Epithelial cell of esophagus (primary cell): ENCODE results near the gene CHRNG.
"Not testable (repeated sequence)": the region's sequence is repeated elsewhere in the genome, so short reads cannot be mapped to it uniquely, and the experiment has no call there.

Experiments used
- DNase-seq: peaks from one replicate; pipeline ENCODE4 v3.0.0; 2010; ENCODE audit warnings: low read depth
- H3K4me3 ChIP-seq: 2 replicates; pipeline ENCODE4 v1.5.1; 2011; ENCODE audit warnings: mild to moderate bottlenecking, low read length, control low read depth
- TF ChIP-seq, protein P1 (sequence below): IDR thresholded peaks from 2 replicates; pipeline ENCODE4 v1.5.1; 2011; ENCODE audit warnings: low read depth, mild to moderate bottlenecking, low read length, control low read depth, inconsistent platforms; ENCODE audit not compliant: insufficient read depth; ENCODE audit errors: missing control alignments

CHRNG gene

DNA sequence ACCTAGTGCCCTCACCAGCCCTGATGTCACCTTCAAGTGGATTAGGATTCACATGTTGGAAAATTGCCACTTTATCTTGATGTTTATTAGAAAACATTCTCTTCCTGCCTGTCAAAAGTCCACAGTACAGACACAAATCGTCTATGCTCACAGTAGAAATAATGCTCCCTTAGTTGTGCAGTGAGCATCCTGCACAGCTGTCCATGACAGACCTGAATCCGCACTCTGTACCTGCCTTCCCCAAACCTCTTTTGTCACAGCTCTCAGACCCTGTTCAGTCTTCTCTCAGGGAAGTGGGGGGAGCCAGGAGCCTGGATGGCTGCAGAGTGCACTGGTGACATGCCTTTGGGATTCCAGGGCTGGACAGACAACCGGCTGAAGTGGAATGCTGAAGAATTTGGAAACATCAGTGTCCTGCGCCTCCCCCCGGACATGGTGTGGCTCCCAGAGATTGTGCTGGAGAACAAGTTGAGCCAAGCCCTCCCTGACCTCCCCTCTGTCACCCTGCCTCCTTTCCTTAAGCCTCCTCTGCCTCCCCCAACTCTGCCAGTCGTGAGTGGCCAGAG lies 11.5 kb upstream of the CHRNG start:
- no peak overlapping the region for H3K4me3 ChIP-seq
- DNase-seq, result no peak
- TF ChIP-seq, protein P1, sequence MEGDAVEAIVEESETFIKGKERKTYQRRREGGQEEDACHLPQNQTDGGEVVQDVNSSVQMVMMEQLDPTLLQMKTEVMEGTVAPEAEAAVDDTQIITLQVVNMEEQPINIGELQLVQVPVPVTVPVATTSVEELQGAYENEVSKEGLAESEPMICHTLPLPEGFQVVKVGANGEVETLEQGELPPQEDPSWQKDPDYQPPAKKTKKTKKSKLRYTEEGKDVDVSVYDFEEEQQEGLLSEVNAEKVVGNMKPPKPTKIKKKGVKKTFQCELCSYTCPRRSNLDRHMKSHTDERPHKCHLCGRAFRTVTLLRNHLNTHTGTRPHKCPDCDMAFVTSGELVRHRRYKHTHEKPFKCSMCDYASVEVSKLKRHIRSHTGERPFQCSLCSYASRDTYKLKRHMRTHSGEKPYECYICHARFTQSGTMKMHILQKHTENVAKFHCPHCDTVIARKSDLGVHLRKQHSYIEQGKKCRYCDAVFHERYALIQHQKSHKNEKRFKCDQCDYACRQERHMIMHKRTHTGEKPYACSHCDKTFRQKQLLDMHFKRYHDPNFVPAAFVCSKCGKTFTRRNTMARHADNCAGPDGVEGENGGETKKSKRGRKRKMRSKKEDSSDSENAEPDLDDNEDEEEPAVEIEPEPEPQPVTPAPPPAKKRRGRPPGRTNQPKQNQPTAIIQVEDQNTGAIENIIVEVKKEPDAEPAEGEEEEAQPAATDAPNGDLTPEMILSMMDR, result no peak

DNA sequence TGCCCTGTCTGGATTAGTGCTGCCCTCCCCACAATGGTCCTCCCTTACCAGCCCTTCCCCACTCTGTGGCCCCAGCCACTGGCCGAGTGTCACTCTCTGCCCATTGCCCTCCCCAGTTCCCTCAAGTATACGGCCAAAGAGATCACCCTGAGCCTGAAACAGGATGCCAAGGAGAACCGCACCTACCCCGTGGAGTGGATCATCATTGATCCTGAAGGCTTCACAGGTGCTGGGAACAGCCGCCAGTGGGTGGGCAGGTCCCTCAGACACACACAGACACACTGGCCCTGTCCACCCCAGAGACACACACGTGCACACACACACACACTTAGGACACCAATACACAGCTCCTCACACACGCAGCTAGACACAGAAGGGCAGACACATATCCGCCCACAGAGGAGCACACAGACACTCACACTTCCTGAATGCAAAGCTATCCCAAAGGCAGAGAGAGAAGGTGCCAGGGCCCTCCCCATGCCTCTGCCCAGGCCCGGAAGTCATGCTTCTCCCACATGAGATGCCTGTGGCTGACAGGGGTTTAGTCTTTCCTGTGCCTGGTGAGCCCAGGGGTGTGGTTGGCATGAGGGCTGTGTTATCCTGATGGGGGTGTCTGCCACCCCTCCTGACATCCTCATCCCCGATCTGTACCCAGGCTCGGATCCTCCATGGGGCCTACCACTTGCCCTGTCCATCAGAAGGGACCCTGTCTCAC lies 10.6 kb upstream of the CHRNG start:
- no peak for DNase-seq
- no peak overlapping the region for H3K4me3 ChIP-seq
- TF ChIP-seq, protein P1, result no peak

DNA sequence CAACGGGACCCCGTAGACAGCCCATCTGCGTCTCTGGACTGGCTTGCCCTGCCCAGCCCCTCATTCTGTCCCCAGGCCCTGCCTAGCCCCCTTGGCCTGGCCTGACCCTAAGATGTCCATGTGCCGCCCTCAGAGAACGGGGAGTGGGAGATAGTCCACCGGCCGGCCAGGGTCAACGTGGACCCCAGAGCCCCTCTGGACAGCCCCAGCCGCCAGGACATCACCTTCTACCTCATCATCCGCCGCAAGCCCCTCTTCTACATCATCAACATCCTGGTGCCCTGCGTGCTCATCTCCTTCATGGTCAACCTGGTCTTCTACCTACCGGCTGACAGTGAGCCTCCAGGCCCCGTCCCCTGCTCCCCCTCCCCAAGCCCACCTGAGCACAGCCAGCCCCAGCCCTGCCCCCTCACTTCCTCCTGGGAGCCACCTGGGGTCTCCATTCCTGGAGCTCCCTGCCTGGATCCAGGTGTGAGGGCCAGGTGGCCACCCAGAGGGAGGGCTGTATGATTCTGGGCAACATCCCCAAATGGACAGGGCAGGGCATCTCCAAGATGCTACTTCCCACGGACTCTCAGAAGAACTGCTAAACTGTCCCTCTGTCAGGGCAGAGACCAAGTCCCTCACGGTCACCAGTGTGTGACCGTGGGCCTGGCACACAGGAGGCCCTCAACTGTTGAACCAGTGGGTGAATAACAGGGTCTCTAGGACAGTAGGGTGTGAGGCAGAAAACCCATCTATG lies 9.5 kb upstream of the CHRNG start:
- TF ChIP-seq, protein P1, result no peak
- no peak overlapping the region for H3K4me3 ChIP-seq
- no peak for DNase-seq

DNA sequence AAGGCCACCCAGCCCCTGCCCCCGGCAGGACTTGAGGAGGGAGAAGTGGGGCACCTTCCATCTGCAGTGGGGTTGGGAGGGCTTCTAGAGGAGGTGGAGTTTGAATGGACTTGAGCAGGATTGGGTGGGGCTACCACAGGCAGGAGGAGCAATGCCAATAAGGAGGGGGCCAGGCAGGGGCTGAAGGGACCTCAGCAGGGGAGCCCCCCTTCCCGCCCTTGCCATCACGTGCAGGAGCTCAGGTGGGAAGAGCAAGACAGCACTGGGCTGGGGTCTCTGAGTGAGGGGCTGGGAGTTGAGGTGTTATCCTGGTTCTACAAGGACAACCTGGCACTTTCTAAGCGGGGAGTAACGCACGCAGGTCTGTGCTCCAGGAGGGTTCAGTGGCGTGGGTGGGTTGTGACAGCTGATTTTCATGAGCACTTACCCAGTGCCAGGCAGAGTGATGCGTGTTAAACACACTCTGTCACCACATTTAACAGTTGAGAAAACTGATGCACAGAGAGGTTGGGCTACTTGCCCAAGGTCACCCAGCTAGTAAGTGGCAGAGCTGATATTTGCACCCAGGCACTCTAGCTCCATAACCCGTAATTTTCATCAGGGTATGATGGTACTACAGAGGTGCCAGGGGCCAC lies 8.7 kb upstream of the CHRNG start:
- TF ChIP-seq, protein P1, result no peak
- no peak for DNase-seq
- no peak overlapping the region for H3K4me3 ChIP-seq

DNA sequence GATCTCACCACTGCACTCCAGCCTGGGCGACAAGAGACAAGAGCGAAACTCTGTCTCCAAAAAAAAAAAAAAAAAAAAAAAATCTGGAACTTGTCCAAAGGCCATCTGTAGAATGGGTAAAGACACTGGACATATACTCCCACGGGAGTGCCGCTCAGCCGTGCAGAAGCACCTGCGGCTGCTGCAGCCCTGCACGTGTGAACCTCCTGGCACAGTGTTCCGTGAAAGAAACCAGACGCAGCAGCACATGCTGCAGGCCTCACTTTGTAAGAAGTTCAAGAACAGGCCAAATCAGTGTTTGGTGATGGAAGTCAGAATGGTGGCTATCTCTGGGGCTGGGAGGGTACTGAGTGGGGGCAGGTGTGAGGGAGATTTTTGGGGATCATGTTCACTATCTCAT lies 7.1 kb upstream of the CHRNG start:
- TF ChIP-seq, protein P1, result no peak
- no peak for DNase-seq
- no peak overlapping the region for H3K4me3 ChIP-seq

DNA sequence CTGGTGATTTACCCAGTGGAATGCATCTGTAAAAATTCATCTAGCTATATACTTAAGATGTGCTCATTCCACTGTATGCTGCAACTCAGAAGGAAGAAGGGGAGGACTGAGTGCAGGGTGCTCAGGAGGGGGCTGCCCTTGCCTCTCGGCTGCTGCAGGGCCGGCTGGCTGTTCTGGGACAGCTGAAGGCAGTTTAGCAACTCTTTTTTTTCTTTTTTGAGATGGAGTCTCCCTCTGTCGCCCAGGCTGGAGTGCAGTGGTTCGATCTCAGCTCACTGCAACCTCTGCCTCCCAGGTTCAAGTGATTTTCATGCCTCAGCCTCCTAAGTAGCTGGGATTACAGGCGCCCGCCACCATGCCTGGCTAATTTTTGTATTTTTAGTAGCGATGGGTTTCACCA lies 6.7 kb upstream of the CHRNG start:
- not testable (repeated sequence) for DNase-seq, H3K4me3 ChIP-seq
